Measurements from ENCODE around the gene FER.
"Not testable (repeated sequence)": the region's sequence is repeated elsewhere in the genome, so short reads cannot be mapped to it uniquely, and the experiment has no call there.

The FER gene

DNA sequence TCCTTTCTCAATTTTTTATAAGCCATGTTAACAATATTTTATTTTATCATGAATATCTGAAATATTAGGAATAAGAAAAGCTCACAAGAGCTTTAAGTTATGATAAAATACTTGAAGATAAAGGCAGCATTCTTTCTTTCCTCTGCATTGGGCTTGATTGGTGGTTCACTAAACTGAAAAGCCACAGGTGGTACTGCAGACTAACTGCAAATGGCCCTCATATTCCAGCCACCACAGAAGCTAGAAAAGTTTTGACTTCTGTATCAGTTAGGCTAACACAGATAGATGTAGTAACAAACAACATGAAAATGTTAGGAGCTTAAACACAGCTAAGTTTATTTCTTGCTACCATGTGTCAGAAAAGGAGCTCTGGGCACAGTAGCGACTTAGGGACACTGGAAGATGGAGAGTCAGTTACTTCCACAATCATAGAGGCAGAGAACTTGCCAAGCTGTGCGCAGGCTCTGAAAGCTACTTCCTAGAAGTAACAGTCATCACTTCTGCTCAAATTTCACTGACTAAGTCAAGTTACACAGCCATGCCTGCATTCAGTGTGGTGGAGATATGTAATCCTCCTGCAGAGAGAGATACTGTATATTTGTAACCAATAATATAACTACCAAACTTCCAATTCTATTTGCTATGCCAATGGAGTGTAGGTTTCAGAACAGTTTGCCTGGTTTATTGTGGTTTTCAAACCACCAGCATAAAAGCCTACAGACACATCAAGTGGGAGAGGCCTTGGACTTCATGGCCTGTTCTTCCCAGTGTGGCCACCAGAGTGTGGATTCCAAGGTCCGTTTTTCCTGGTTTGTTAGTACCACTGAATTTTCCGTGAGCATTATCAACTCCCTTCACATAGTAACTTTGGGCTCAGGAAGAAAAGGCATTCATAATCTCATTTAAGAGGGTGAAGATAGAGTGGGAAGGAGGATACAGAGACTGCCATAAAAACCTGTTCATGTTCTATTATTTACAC lies 393.8 kb downstream of the FER start:
- no peak for DNase-seq

DNA sequence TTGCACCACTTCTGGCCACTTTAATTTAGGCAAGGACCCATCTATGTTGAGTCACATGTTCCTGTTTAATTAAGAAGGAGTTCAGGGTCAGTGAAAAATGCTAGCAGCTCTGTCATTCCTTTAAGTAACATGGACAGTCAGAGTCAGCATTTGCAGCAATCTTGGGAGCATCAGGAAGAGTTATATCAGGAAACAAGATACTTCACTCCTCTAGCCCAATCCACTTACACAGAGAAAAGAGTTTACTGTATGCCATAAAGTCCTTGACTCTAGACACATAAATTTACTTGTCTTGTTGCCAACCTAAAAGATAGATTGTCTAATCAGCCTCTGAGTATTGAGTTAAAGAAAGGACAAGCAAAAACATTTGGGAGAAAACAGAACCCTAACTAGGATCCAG lies 395.3 kb downstream of the FER start:
- no peak for DNase-seq

DNA sequence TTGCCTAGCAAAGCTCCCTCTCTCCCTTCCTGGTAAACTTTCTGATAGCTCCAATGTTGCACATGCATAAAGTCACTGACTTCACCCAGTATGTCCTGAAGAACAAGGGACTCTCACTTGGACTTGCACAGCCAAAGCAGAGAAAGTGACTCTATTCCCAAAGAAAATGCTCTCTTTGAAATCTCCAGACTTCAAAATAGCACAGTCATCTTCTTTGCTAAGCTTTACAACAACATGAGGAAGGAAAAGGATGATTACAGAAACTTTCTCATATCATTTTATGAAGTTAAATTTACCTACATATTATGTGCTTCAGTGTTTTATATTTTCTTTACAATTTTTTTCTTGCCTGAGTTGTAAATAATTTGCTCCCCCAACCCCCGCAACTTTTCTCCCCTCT lies 397.4 kb downstream of the FER start:
- DNase-seq, result no peak

DNA sequence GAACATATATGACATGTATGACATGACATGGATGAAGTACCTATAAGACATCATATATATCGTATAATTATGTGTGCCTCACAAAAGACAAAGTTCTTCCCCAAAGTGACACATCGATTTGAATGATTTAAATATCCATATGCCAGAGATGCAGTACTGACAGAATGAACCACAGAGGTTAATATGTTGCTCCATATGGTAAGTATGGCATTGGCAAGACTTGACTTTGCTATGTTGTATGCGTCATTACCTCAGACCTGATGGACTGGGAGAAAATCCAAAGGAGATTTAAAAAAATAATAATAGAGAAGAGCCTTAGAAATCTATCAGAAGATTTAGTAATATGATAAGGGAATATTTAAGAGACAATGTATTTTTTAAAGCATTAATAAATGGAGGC lies 398.9 kb downstream of the FER start:
- no peak for DNase-seq

DNA sequence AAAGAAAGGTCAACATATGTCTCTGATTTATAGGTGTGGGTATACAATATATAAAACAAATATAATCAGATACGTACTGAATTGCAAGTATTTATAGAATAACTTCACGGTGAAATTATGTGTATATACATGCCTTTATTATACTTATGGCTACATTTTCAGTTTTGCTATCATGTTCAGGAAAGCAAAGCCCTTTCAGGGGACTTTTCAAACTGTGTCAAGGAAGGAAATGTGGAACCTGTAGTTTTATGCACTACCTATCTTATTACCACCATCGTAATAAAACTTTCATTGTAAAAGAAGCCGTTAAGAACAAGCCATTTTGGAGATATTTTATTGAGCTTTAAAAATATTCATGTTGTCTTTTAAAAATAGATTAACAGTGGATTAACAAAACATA lies 404.9 kb downstream of the FER start:
- no peak for DNase-seq

DNA sequence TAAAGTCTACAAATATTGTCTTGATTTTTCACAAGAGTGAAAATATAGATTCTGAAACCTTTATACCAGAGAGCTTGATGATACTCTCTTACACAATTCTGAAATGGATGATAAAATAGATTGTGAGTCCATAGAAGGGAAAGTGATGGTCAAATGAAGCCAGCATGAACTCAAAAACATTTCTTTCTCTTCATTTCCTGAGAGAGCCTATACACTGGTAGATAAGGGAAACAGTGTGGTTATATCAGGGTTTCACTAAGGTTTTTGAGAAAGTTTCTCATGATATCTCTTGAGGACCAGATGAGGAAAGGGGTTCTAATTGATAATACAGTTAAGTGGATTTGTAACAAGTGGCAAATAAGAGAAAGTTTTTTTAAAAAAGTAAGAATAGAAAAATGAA lies 407.9 kb downstream of the FER start:
- no peak for DNase-seq

DNA sequence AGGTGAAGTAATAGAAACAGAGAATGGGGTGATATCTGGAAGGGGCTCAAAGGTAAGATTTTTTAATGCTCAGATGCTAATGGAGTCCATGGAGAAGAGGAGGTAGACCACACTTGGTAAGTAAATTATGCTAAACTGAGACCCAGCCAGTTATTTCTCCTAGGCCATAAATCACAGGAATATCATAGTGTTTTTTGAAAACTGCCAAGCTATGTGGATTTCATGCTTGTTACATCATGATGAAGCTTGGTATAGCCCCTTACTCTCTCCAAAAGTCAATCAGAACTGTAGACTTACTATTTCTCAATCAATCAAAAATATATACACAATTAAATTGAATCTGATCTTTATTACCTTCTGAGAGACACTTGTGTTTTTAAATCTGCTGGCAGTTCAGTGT lies 409.2 kb downstream of the FER start:
- no peak for DNase-seq

DNA sequence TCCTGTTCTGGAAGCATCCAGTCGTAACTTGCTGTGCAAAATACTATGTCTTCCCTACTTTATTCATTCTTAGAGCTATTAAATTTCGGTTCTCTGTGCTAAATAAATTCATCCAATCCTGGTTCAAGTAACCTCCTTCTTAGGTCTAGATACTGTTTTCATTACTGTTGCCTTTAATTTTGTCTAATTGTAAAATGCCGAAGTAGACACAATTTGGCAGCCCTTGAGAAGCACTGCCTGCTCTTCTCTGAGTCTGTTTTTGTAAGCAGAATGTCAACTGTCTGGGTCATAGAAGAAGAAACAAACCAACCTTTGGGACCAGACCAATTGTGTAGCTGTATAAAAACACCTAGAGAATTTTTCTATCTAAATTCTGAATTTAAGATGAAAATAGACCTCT lies 412.8 kb downstream of the FER start:
- DNase-seq, result no peak

DNA sequence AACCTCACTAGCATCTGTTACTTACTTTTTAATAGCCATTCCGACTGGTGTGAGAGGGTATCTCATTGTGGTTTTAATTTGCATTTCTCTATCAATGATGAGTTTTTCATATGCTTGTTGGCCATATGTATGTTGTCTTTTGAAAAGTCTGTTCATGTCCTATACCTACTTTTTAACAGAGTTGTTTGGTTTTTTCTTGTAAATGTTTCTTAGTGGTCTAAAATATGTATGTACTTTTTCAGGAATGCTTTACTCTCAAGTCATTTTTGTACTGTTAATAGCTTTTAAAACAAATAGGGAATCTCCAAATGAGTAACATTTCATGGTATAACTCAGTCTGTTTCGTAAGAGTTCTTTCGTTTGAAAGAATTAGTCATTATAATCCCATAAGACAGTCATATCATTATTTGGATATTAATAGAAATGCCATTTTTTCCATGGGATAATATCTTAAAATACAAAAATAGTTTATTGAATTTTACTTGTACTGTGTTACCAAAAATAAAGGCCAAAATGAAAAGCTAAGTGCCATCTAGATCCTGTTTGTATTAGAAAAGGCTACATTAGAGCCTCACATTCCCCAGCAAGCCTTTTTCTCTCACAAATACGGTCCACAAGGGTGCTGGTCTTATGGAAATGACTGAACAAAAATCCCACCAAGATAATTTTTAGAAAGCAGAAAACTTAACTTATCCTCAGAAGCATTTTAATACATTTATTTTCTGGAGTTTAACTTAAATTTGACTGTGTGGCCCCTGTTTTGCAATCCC lies 414.4 kb downstream of the FER start:
- no peak for DNase-seq

DNA sequence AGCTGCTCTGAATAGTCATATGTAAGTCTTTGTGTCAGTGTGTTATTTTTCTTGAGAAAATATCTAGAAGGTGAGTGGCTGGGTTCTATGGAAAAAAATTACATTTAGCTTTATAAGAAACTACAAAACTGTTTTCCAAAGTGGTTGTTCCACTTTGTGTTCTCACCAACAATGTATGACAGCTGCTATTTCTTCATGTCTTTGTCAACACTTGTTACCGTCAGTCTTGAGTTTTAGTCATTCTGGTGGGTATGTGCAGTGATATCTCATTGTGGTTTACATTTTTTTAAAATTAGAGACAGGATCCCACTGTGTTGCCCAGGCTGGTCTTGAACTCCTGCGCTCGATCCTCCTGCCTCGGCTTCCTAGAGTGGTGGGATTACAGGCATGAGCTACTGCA lies 415.6 kb downstream of the FER start:
- DNase-seq, result no peak

DNA sequence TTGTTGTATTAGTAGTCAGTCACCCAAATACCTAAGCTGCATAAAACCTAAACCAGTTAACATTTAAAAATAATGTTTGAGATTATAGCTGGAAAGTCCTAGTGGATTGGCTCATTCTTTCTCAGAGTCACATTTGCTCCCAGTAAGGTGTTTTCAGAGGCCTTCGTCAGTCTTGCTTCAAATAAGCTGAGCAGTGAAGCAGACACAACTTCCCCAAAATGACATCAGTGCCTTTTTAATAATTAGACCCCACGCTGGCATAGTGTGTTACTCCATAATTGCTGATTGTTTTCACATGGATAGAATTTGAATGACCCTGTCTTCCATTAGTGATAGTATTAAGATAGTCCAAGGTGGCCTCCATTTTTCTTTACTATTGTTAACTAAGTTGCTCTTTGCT lies 416.3 kb downstream of the FER start:
- DNase-seq, result no peak

DNA sequence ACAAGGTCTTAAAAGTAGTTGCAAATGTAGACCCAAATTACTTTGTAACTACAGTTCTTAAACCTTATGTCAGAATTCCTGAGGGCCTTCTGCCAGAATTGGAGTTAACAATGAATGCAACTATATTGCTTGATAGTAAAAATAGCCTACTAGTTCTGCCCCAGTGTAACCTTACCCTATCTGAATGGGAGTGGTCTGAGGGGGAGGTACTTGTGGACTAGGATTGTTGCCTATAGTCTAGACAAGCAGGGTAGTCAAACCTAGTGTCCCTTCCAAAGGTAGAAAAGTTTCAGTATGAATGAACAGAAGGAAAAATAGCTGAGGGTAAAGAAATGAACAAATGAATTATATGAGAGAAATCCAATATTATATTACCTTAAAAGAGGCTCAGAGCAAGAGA lies 419.9 kb downstream of the FER start:
- DNase-seq, result no peak

DNA sequence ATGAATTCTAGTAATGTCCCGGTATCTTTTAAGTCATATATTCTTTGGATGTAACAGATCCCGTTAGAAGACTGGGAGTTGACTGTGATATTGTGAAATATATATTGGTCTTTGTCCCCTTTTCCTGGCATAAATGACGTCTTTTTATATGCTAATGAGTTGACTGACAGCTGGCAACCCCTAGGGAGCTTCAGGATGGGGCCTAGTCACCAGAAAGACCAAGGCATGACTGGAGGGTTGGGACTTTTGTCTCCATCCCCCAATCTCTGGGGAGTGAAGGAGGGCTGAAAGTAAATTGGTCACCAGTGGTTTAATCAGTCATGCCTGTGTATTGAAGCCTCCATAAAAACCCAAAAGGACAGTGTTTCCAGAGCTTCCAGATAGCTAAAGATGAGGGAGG lies 420.5 kb downstream of the FER start:
- DNase-seq, result no peak

DNA sequence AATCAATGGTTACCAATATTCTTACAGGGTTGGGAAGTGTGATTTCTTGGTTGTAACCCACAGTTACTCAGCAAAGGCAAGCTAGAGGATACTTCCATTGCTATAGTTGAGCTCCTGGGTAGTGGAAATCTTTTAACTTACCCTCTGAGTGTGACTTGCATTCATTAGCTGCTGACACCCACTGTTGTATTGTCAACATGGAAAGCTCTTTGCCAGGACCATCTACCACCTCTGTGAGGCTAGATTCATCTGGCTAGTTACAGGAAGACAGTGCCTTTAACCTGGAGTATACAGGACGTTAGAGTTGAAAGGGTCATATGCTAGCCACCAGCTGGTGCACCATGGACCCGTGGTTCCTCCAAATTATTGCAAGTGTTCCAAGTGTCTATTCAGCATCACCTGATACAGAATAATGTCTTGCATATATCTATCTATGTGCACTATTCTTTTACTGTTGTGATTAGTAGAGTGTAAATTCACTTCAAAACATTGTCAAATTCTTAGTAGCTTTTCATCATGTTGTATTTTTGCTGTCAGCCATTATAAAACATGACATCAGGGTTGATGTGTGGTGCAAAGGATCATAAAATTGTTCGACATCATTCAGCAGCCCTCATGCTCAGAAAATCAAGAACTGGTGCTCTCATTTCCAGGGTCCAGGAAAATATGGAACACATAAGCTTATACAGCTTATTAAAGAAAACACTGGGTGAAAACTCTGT lies 423.1 kb downstream of the FER start:
- no peak for DNase-seq

DNA sequence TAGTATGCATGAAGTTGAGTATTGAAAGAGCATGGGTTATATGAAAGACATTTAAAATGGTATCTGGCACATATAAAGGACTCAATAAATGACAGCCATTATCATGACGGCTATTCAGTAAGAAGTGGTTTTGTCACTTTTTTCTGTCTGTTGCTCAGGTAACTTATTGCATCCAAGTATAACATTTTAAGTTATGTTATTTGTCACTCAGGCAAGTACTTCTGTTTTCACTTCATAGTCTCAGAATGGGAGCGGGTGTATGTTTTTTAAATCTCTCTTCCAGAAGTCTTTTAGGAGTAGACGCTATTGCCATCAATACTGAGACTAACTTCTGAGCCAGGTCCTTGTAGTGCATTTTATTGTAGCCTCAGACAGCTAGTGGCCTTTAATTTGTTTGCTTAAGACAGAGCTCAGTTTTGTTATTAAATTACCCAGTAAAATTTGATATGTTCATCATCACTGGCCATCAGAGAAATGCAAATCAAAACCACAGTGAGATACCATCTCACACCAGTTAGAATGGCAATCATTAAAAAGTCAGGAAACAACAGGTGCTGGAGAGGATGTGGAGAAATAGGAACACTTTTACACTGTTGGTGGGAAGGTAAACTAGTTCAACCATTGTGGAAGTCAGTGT lies 423.9 kb downstream of the FER start:
- not testable (repeated sequence) for DNase-seq

DNA sequence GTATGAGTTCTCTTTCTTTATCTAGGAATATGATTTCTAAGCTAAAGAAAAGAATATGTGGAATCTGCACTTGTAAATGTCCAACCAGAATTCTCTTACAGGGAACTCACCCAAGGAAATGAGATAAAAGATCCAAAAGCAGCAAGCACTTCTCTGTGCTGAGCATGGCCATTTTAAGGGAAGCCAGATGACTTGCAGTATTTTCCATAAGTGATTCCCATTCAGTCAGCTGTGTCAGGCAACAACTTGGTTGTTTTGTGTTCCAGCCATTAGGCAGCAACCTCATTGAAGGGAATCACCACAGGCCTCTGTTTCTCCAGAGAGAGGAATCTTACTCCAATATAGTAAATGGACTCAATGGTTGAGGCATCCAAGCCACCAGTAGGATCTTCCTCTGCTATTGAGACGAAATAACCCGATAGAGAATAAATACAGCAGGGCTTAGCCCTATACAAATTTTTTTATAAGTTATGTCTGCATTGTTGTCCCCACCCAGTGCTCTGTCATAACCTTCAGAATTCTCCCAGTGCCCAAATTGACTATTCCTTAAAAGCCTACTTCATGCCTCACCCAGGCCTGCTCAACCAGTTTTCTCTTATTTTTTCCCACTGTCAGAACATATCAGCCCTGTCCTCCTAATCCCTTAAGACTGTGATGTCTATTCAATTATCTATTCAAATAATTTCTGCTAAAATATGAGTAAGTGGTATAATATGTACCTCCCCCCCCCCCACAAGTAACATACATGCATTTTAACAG lies 425.5 kb downstream of the FER start:
- DNase-seq, result no peak

DNA sequence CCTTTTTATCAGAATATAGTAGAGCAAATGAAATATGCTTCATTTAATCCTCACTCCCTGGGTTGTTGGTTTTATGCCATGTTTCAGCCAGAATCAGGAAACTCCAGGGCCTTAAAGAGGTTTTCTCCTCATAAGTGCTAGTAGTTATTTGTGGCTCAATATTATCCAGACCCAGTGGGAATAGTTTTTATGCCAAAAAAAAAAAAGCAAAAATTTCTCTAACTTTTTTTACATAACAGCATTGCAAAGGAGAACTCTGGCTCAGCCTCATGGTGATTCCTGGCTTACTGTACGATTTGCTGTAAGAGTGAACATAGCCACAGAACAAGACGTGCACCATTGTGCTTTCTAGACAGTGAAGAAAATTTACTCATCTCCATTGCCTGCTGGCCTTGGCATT lies 429.5 kb downstream of the FER start:
- no peak for DNase-seq

DNA sequence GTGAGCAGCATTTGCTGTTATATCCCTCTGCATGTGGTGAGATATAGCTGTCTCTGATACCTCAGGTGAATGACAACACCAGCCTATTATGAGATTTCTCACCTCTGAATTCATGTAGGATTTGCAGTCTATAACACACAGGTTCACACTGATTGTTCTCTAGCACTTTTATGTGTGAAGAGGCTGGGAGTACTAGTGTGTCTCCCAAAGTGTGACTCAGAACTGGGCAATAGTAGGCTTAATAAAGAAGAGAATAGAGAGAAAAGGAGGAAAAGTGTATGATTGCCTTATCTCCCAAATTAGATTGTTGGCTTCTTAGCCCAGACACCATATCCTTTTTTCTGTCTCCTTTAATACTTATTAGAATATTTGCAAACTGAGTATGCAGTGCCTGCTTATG lies 430.1 kb downstream of the FER start:
- DNase-seq, result no peak

DNA sequence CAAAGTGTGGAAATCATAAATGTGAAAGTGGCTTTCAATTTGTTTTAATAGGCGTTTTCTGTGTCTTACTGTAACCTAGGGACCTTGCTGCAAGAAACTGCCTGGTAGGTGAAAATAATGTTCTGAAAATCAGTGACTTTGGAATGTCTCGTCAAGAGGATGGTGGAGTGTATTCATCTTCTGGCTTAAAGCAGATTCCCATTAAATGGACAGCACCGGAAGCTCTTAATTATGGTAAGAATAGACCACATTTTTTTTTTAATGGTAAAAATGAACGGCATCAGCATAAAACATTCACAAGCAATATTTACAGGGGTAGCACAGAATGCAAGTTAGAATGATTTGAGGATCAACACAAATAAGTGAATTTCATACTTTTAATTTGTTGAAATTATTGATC lies 433.0 kb downstream of the FER start:
- no peak for DNase-seq

DNA sequence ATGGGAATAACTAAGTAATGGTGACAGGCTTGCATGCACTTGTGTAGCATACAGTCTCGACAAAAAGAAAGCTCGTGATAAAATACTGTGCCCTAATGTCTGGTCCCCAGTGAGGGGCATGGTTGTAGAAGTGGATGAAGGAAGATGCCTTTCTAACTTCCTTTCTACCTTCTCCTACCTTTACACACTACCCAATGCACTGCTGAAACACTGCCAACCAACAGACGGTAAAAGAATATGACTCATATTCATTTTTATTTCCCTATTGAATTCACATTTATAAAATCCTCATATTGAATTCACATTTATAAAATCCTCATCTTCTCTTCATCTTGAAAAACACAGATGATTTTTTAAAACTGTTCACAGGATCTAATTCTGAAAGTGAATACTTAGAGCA lies 439.1 kb downstream of the FER start:
- DNase-seq, result no peak

DNA sequence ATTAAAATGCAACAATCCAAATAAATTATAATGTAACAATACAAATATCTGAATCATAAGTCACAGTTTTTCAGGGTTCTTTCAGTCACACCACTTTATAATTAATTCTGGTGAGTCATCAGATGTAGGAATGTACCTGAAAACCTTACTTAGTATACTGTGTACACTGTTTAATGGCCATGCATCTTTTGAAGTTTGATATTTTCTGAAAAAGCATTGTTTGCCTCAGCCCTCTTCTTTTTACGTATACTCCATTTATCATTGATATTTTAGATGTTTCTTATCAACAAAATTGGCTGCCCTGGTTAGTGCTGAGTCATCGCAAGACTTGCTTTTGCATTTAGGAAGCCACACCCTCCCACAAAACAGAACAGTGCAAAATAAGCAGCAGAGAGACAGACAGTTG lies 443.5 kb downstream of the FER start:
- no peak for DNase-seq

DNA sequence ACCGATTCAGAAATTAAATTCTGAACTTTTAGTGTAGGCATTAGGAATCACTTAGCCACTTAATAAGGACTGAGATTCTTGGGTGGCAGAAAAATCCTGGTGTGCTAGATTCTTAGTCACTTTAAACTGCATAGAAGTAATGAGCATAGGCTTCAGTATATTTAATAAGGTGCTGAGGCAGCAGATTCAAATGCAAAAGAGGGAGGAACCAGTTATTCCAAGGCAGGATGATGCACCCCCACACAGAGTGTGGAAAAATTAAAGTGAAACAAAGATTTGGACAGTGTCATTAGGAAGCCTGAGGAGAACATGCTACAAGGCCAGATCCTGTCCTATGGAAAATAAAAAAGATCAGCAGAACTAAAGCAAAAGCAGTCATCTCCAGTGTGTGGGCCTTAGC lies 444.3 kb downstream of the FER start:
- no peak for DNase-seq
